GM12892 (cell line): Measurements from ENCODE around the gene UGT3A2.

Source experiments
- POLR2AphosphoS5 ChIP-seq: IDR thresholded peaks from 2 replicates; pipeline ENCODE4 v1.6.1; 2011; ENCODE audit warnings: low read depth, low read length, control low read depth
- TAF1 ChIP-seq: IDR thresholded peaks from 2 replicates; pipeline ENCODE4 v1.6.1; 2011; ENCODE audit warnings: low read depth, mild to moderate bottlenecking, control low read depth, low read length, borderline replicate concordance

DNA sequence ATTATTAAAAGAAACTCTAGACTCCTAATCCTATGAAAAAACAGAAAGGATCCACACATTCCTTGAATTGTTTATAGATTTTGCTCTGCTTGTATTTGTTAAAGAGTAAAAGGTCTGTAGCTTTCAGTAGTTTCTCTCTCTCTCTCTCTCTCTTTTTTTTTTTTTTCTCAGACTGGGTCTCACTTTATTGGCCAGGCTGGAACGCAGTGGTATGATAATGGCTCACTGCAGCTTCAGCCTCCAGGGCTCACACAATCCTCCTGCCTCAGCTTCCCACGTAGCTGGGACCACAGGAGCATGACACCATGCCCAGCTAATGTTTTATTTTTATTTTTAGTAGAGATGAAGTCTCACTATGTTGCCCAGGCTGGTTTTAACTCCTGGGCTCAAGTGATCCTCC is 9.3 kb downstream of the UGT3A2 start:
- TF ChIP-seq TAF1 (no peak), POLR2AphosphoS5 (no peak)
